ENCODE data around the gene CLEC16A. TPM values are rescaled to one million over a fixed set of nuclear protein-coding genes. Genes with fewer than 3 reads are reported as not detected.

CLEC16A gene
- total and polyA plus RNA-seq, 4 donors, result 14.3 to 44.4 (median 26.4) TPM

DNA sequence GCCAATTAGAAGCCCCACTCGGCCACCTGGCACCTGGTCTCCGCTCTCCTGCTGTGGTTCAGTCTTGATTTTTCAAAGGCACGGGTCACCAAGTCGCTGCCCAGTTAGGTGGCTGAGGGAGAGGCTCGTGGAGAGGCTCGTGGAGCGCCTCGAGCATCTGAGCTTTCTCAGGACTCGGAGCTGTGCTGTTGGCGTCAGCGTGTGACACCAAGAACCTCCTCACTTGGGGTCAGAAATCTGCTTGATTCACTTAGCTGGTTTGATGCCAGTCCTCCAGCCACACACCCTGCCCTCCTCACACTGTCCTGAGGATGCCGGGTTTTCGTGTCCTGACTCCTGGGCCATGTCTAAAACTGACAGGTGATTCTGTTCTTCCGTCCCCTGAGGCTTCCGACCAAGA, 229.1 kb downstream of the CLEC16A start:
- ATAC-seq (ENCODE audit: insufficient read depth, low FRiP score) (no peak), DNase-seq (no peak)
- peaks cover 0 to 39% (median 5%) of the 10 kb centered on the region in 5 donors for H3K4me1 ChIP-seq (ENCODE audit: control insufficient read depth in 5 of 5, insufficient read depth in 5 of 5, low read length in 5 of 5)
- no peak overlapping the region for H3K9ac ChIP-seq (ENCODE audit: insufficient read depth in 1 of 2, low read length in 2 of 2)
- H3K27ac ChIP-seq (ENCODE audit: low read depth in 1 of 2, low read length in 1 of 2), result no peak overlapping the region
- peaks cover 0 to 23% (median 6%) of the 10 kb centered on the region in 4 donors for H3K36me3 ChIP-seq (ENCODE audit: control insufficient read depth in 4 of 4, insufficient read depth in 4 of 4, low read length in 4 of 4)
- no peak overlapping the region for H3K4me3 ChIP-seq
- H3K27me3 ChIP-seq (ENCODE audit: control insufficient read depth in 3 of 3, insufficient read depth in 3 of 3, low read length in 2 of 3), result no peaks in the 10 kb centered on the region
- TF ChIP-seq, protein P1, sequence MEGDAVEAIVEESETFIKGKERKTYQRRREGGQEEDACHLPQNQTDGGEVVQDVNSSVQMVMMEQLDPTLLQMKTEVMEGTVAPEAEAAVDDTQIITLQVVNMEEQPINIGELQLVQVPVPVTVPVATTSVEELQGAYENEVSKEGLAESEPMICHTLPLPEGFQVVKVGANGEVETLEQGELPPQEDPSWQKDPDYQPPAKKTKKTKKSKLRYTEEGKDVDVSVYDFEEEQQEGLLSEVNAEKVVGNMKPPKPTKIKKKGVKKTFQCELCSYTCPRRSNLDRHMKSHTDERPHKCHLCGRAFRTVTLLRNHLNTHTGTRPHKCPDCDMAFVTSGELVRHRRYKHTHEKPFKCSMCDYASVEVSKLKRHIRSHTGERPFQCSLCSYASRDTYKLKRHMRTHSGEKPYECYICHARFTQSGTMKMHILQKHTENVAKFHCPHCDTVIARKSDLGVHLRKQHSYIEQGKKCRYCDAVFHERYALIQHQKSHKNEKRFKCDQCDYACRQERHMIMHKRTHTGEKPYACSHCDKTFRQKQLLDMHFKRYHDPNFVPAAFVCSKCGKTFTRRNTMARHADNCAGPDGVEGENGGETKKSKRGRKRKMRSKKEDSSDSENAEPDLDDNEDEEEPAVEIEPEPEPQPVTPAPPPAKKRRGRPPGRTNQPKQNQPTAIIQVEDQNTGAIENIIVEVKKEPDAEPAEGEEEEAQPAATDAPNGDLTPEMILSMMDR (IDR thresholded peaks at IDR 0.05; ENCODE audit: control extremely low read depth, extremely low read depth), result no peak
- no peaks in the 10 kb centered on the region for H3K9me3 ChIP-seq (ENCODE audit: control insufficient read depth in 4 of 4, insufficient read depth in 3 of 4, low read length in 3 of 4)
- 96% methylated on average over 15 of the region's 15 CpGs for WGBS, 2 donors

DNA sequence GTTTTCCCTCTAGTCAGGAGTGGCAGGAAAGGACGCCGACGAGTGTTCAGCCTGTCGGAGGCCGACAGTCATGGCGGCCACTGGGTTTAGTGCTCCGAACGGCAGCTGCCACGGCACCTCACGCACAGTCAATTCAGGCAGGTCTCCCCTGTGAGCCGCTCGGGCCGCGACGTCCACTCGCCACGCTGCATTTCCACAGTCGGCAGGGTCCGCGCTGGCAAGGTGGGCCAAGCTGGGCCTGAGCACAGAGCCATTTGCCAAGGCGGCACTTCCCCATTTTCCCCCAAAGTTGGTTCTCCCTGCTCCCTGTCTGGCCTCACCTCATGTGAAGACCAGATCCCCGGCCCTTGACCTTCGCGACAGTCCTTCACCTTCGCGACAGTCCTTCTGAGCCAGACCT, 229.8 kb downstream of the CLEC16A start:
- 97 to 98% methylated on average over 26 of the region's 26 CpGs for WGBS, 2 donors

DNA sequence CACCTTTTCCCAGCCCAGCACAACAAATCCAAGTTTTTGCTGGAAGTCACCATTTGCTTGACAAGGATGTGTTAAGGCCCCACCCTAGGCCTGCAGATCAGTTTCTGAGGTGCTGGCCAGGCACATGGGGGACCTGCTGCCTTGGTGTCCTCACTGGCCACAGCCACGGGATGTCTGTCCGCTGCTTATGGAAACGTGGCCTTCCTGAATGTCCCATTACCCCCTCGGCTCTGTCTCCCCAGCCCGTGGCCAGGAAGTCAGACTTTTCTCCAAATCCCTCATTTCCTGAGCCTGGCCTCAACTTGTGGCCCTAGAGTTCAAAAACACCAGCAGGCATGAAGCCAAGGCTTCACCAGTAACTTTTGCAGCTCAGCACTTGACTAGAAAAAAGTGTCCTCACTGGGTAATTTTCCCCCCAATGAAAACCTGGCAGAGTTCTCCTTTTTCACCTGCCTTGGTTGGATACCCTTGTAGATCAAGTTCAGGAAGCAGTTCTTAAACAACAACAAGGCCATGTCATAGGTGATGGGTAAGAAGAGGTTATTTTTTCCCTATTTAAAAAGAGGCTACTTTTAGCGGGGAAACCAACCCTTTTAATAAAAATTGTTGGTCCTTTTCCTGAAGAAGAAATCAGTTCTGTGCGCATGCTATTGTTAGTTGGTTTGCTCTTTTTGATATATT, 230.9 kb downstream of the CLEC16A start:
- whole genome bisulfite sequencing, 2 donors, result 80 to 86% methylated on average over 7 of the region's 7 CpGs
- H3K9ac ChIP-seq (ENCODE audit: insufficient read depth in 1 of 2, low read length in 2 of 2), result no peak overlapping the region
- H3K27ac ChIP-seq (ENCODE audit: low read depth in 1 of 2, low read length in 1 of 2), result no peak overlapping the region
- no peak for DNase-seq
- no peak overlapping the region for H3K4me3 ChIP-seq
- H3K9me3 ChIP-seq (ENCODE audit: control insufficient read depth in 4 of 4, insufficient read depth in 3 of 4, low read length in 3 of 4), result no peaks in the 10 kb centered on the region
- H3K36me3 ChIP-seq (ENCODE audit: control insufficient read depth in 4 of 4, insufficient read depth in 4 of 4, low read length in 4 of 4), result peaks cover 0 to 24% (median 9%) of the 10 kb centered on the region in 4 donors
- TF ChIP-seq, protein P1 (IDR thresholded peaks at IDR 0.05; ENCODE audit: control extremely low read depth, extremely low read depth), result no peak
- peaks cover 0 to 32% (median 0%) of the 10 kb centered on the region in 5 donors for H3K4me1 ChIP-seq (ENCODE audit: control insufficient read depth in 5 of 5, insufficient read depth in 5 of 5, low read length in 5 of 5)
- ATAC-seq (ENCODE audit: insufficient read depth, low FRiP score), result no peak
- H3K27me3 ChIP-seq (ENCODE audit: control insufficient read depth in 3 of 3, insufficient read depth in 3 of 3, low read length in 2 of 3), result no peaks in the 10 kb centered on the region

More for the DNA sequence above, 229.8 kb downstream of the CLEC16A start:
- H3K4me1 ChIP-seq (ENCODE audit: control insufficient read depth in 5 of 5, insufficient read depth in 5 of 5, low read length in 5 of 5), result peaks cover 0 to 32% (median 0%) of the 10 kb centered on the region in 5 donors
- no peak overlapping the region for H3K9ac ChIP-seq (ENCODE audit: insufficient read depth in 1 of 2, low read length in 2 of 2)
- no peaks in the 10 kb centered on the region for H3K9me3 ChIP-seq (ENCODE audit: control insufficient read depth in 4 of 4, insufficient read depth in 3 of 4, low read length in 3 of 4)
- peaks cover 0 to 21% (median 6%) of the 10 kb centered on the region in 4 donors for H3K36me3 ChIP-seq (ENCODE audit: control insufficient read depth in 4 of 4, insufficient read depth in 4 of 4, low read length in 4 of 4)
- no peaks in the 10 kb centered on the region for H3K27me3 ChIP-seq (ENCODE audit: control insufficient read depth in 3 of 3, insufficient read depth in 3 of 3, low read length in 2 of 3)
- DNase-seq (no peak), ATAC-seq (ENCODE audit: insufficient read depth, low FRiP score) (no peak)
- H3K4me3 ChIP-seq, result no peak overlapping the region
- H3K27ac ChIP-seq (ENCODE audit: low read depth in 1 of 2, low read length in 1 of 2), result no peak overlapping the region
- TF ChIP-seq, protein P1 (IDR thresholded peaks at IDR 0.05; ENCODE audit: control extremely low read depth, extremely low read depth), result no peak

Measured in lung (tissue), 12 donors.